ENCODE results near the gene TRIM40. TPM values are rescaled to one million over a fixed set of nuclear protein-coding genes. Genes with fewer than 3 reads are reported as not detected.
A peak's percentile ranks its signal among the peaks of the same experiment; 100 is the strongest.

Gene TRIM40
- total and polyA plus RNA-seq, 2 of the 13 experiments (the other 11 are each of a cell fraction or from before 2014, with no cell fraction given): 0.58 TPM; not detected in 1

DNA sequence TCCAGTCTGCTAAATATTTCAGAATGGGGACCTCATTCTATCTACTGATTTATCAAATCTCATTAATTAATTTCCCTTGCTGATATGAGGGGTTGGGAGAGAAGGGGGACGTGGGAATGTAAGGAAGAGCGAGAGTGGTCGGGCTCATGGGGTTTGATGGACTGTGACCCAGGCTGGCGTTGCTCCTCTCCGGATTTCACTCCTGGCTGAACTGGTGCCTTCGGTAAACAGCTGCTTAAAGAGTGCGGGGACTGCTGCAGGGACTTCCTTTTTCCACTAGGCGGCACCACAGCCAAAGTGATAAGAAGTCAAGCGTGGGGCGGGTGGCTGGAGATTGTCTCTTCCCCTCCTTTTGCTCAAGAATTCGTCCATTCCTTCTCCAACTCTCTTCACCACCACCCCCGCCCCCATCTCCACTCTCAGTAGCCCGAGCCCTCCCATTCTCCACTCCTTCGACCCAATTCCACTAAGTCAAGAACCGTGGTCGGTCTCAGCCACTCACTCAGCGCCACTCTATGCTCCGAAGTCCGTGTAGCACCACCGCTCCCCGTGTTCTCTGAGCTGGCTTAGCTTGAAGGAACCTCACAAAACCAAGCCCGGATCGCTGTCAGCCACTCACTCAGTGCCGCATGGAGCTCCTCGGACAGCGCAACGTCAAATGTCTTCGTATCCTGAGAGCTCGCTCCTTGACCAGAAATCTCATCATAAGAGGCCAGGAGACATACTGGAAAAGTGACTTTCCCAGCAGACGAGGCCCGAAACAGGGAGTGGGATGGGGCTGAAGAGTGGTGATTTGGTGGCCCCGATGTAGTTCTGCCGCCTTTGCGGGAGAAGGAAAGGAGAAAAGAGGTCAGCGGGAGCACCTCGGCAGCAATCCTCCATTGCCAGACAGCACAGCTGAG is 32.7 kb upstream of the TRIM40 start (continued):
- TF ChIP-seq, protein P1, sequence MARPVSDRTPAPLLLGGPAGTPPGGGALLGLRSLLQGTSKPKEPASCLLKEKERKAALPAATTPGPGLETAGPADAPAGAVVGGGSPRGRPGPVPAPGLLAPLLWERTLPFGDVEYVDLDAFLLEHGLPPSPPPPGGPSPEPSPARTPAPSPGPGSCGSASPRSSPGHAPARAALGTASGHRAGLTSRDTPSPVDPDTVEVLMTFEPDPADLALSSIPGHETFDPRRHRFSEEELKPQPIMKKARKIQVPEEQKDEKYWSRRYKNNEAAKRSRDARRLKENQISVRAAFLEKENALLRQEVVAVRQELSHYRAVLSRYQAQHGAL (CRISPR knock-in tag; IDR thresholded peaks at IDR 0.05; ENCODE audit: not compliant biosample characterization): no peak
- TF ChIP-seq SRY (CRISPR knock-in tag; IDR thresholded peaks at IDR 0.05): peak; percentile 60; the same call in 1 of the 2 replicates
- TF ChIP-seq JUND (CRISPR knock-in tag; IDR thresholded peaks at IDR 0.05): no peak
- 0 out of 2 replicates have a peak, but pooled peaks have one; percentile 52 for TF ChIP-seq ZMAT3 (CRISPR knock-in tag; conservative IDR thresholded peaks at IDR 0.05)
- no peak for TF ChIP-seq PAF1 (CRISPR knock-in tag; IDR thresholded peaks at IDR 0.05)
- TF ChIP-seq, protein P2, sequence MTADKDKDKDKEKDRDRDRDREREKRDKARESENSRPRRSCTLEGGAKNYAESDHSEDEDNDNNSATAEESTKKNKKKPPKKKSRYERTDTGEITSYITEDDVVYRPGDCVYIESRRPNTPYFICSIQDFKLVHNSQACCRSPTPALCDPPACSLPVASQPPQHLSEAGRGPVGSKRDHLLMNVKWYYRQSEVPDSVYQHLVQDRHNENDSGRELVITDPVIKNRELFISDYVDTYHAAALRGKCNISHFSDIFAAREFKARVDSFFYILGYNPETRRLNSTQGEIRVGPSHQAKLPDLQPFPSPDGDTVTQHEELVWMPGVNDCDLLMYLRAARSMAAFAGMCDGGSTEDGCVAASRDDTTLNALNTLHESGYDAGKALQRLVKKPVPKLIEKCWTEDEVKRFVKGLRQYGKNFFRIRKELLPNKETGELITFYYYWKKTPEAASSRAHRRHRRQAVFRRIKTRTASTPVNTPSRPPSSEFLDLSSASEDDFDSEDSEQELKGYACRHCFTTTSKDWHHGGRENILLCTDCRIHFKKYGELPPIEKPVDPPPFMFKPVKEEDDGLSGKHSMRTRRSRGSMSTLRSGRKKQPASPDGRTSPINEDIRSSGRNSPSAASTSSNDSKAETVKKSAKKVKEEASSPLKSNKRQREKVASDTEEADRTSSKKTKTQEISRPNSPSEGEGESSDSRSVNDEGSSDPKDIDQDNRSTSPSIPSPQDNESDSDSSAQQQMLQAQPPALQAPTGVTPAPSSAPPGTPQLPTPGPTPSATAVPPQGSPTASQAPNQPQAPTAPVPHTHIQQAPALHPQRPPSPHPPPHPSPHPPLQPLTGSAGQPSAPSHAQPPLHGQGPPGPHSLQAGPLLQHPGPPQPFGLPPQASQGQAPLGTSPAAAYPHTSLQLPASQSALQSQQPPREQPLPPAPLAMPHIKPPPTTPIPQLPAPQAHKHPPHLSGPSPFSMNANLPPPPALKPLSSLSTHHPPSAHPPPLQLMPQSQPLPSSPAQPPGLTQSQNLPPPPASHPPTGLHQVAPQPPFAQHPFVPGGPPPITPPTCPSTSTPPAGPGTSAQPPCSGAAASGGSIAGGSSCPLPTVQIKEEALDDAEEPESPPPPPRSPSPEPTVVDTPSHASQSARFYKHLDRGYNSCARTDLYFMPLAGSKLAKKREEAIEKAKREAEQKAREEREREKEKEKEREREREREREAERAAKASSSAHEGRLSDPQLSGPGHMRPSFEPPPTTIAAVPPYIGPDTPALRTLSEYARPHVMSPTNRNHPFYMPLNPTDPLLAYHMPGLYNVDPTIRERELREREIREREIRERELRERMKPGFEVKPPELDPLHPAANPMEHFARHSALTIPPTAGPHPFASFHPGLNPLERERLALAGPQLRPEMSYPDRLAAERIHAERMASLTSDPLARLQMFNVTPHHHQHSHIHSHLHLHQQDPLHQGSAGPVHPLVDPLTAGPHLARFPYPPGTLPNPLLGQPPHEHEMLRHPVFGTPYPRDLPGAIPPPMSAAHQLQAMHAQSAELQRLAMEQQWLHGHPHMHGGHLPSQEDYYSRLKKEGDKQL (CRISPR knock-in tag; IDR thresholded peaks at IDR 0.05; ENCODE audit: low read depth): no peak
- no peak for TF ChIP-seq ZSCAN30 (CRISPR knock-in tag; IDR thresholded peaks at IDR 0.05)
- TF ChIP-seq, protein P3, sequence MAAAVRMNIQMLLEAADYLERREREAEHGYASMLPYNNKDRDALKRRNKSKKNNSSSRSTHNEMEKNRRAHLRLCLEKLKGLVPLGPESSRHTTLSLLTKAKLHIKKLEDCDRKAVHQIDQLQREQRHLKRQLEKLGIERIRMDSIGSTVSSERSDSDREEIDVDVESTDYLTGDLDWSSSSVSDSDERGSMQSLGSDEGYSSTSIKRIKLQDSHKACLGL (CRISPR knock-in tag; IDR thresholded peaks at IDR 0.05): 0 out of 2 replicates have a peak, but pooled peaks have one; percentile 47
- TF ChIP-seq ARID2 (CRISPR knock-in tag; IDR thresholded peaks at IDR 0.05; ENCODE audit: borderline replicate concordance): no peak; the same call in 1 of the 2 replicates
- 0 out of 2 replicates have a peak, but pooled peaks have one; percentile 48 for TF ChIP-seq CC2D1A (CRISPR knock-in tag; IDR thresholded peaks at IDR 0.05)
- TF ChIP-seq KDM3A (CRISPR knock-in tag; IDR thresholded peaks at IDR 0.05; ENCODE audit: low read depth): peak; percentile 53; the same call in 1 of the 2 replicates
- TF ChIP-seq, protein P4, sequence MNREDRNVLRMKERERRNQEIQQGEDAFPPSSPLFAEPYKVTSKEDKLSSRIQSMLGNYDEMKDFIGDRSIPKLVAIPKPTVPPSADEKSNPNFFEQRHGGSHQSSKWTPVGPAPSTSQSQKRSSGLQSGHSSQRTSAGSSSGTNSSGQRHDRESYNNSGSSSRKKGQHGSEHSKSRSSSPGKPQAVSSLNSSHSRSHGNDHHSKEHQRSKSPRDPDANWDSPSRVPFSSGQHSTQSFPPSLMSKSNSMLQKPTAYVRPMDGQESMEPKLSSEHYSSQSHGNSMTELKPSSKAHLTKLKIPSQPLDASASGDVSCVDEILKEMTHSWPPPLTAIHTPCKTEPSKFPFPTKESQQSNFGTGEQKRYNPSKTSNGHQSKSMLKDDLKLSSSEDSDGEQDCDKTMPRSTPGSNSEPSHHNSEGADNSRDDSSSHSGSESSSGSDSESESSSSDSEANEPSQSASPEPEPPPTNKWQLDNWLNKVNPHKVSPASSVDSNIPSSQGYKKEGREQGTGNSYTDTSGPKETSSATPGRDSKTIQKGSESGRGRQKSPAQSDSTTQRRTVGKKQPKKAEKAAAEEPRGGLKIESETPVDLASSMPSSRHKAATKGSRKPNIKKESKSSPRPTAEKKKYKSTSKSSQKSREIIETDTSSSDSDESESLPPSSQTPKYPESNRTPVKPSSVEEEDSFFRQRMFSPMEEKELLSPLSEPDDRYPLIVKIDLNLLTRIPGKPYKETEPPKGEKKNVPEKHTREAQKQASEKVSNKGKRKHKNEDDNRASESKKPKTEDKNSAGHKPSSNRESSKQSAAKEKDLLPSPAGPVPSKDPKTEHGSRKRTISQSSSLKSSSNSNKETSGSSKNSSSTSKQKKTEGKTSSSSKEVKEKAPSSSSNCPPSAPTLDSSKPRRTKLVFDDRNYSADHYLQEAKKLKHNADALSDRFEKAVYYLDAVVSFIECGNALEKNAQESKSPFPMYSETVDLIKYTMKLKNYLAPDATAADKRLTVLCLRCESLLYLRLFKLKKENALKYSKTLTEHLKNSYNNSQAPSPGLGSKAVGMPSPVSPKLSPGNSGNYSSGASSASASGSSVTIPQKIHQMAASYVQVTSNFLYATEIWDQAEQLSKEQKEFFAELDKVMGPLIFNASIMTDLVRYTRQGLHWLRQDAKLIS (CRISPR knock-in tag; IDR thresholded peaks at IDR 0.05): no peak
- no peak for TF ChIP-seq ZFP36L2 (CRISPR knock-in tag; IDR thresholded peaks at IDR 0.05)
- TF ChIP-seq ZNF331 (CRISPR knock-in tag; IDR thresholded peaks at IDR 0.05): peak; percentile 76
- TF ChIP-seq MZF1 (CRISPR knock-in tag; IDR thresholded peaks at IDR 0.05; ENCODE audit: borderline replicate concordance): 0 out of 2 replicates have a peak, but pooled peaks have one; percentile 53

Data from HepG2 (cell line).